Common myeloid progenitor, CD34-positive (primary cell): ENCODE measurements around the gene IRGM.
"Not testable (repeated sequence)": the region's sequence is repeated elsewhere in the genome, so short reads cannot be mapped to it uniquely, and the experiment has no call there.

Experiments
- CTCF ChIA-PET: fragments of 350-600 bp; sonication (Branson Sonifier 250); formaldehyde crosslinking; loops from one replicate; lab custom pipeline; 2021; ENCODE audit warnings: antibody characterized with exemption; lab: Charles Lee
- POLR2A ChIA-PET: fragments of 350-600 bp; sonication (Branson Sonifier 250); formaldehyde crosslinking; loops from one replicate; lab custom pipeline; 2021; ENCODE audit warnings: antibody characterized with exemption; lab: Charles Lee
- DNase-seq, 3 donors: peaks; one replicate each; pipeline versions ENCODE4 v3.0.0 to v3.0.0-alpha.2; 2013
- H3K27ac ChIP-seq, 2 experiments: 1 replicate in 1 of 2; 2 replicates in 1 of 2; pipeline ENCODE4 v1.7.0; 2013; ENCODE audit warnings: inconsistent platforms in 2 of 2, low read length in 2 of 2, mild to moderate bottlenecking in 2 of 2, low read depth in 1 of 2, moderate library complexity in 1 of 2; ENCODE audit not compliant: severe bottlenecking in 2 of 2, insufficient read depth in 1 of 2, poor library complexity in 1 of 2
- H3K27me3 ChIP-seq, 5 experiments: replicated peaks in 2 of 5; 1 replicate in 3 of 5; 2 replicates in 2 of 5; pipeline versions ENCODE4 v1.6.1 to v1.7.0; 2013; ENCODE audit warnings: low read length in 4 of 5, mild to moderate bottlenecking in 2 of 5, moderate library complexity in 2 of 5, inconsistent platforms in 1 of 5; ENCODE audit not compliant: insufficient read depth in 5 of 5, control insufficient read depth in 4 of 5
- H3K36me3 ChIP-seq, 4 experiments: 1 replicate in 2 of 4; 2 replicates in 2 of 4; pipeline versions ENCODE4 v1.6.1 to v1.7.0; 2013; ENCODE audit warnings: low read length in 3 of 4, control low read depth in 1 of 4, mild to moderate bottlenecking in 1 of 4; ENCODE audit not compliant: control insufficient read depth in 4 of 4, insufficient read depth in 4 of 4
- H3K4me1 ChIP-seq, 4 experiments: 1 replicate in 3 of 4; 2 replicates in 1 of 4; pipeline versions ENCODE4 v1.6.1 to v1.7.1; 2013; ENCODE audit warnings: low read length in 3 of 4, mild to moderate bottlenecking in 3 of 4, control low read depth in 1 of 4, inconsistent platforms in 1 of 4, moderate library complexity in 1 of 4; ENCODE audit not compliant: control insufficient read depth in 4 of 4, insufficient read depth in 4 of 4; ENCODE audit errors: control extremely low read depth in 1 of 4
- H3K4me3 ChIP-seq, 7 experiments: 1 replicate in 4 of 7; 2 replicates in 3 of 7; pipeline versions ENCODE4 v1.5.1 to v1.7.0; 2013; ENCODE audit warnings: mild to moderate bottlenecking in 7 of 7, low read length in 6 of 7, moderate library complexity in 6 of 7, inconsistent platforms in 2 of 7, low read depth in 2 of 7, control low read depth in 1 of 7; ENCODE audit not compliant: insufficient read depth in 4 of 7, control insufficient read depth in 1 of 7; ENCODE audit errors: extremely low read depth in 1 of 7
- H3K9me3 ChIP-seq, 5 experiments: 1 replicate in 4 of 5; 2 replicates in 1 of 5; pipeline versions ENCODE4 v1.6.1 to v1.7.1; 2013; ENCODE audit warnings: low read length in 4 of 5, mild to moderate bottlenecking in 2 of 5, inconsistent platforms in 1 of 5, low read depth in 1 of 5, moderate library complexity in 1 of 5; ENCODE audit not compliant: control insufficient read depth in 4 of 5, insufficient read depth in 2 of 5; ENCODE audit errors: control extremely low read depth in 1 of 5
- WGBS: methylation state at CpG from one replicate; pipeline ENCODE4 v1.1.5; 2013; ENCODE audit not compliant: insufficient coverage; 5-methylcytosine and 5-hydroxymethylcytosine counted together

Gene IRGM

GRCh38 chr5:150816946-150817345, 29.4 kb upstream of the IRGM start:
- 100% methylated on average over 2 of the region's 2 CpGs for WGBS
- Histone ChIP-seq H3K4me3 (no peak overlapping the region), H3K4me1 (no peaks in the 10 kb centered on the region), H3K27me3 (no peaks in the 10 kb centered on the region), H3K36me3 (no peaks in the 10 kb centered on the region), H3K27ac (no peak overlapping the region), H3K9me3 (peaks cover 0 to 18% (median 6%) of the 10 kb centered on the region in 5 experiments)
- no peak for DNase-seq
- POLR2A ChIA-PET: no interaction called here
- CTCF ChIA-PET: interaction anchor here (1.9 kb wide), 1 partner anchor 29 kb away, joined by 7 read pairs; the partner anchor contains the start of gene IRGM

- ChIA-PET CTCF (no interaction called here), POLR2A (no interaction called here)
- H3K36me3 ChIP-seq: no peaks in the 10 kb centered on the region
- H3K4me3 ChIP-seq: no peak overlapping the region
- WGBS: no CpG with 5 or more reads among the region's 5 CpGs
- no peaks in the 10 kb centered on the region for H3K4me1 ChIP-seq
- H3K9me3 ChIP-seq: peaks cover 2 to 19% (median 3%) of the 10 kb centered on the region in 5 experiments
- H3K27me3 ChIP-seq: no peaks in the 10 kb centered on the region
- DNase-seq: no peak
- H3K27ac ChIP-seq: no peak overlapping the region
These were observed 16.6 kb upstream of the IRGM start for GRCh38 chr5:150829744-150830143.

GRCh38 chr5:150831821-150832220, 14.5 kb upstream of the IRGM start:
- POLR2A ChIA-PET, H3K4me1 ChIP-seq, H3K4me3 ChIP-seq, H3K27ac ChIP-seq, DNase-seq, H3K27me3 ChIP-seq, H3K36me3 ChIP-seq, CTCF ChIA-PET: not testable (repeated sequence)
- WGBS: no CpG with 5 or more reads among the region's 3 CpGs
- H3K9me3 ChIP-seq: peaks cover 2 to 21% (median 3%) of the 10 kb centered on the region in 5 experiments

GRCh38 chr5:150836064-150836463, 10.3 kb upstream of the IRGM start:
- CTCF ChIA-PET: interaction anchor here (1.1 kb wide), 1 partner anchor 10 kb away, joined by 4 read pairs; the partner anchor contains the start of gene IRGM
- Histone ChIP-seq H3K27ac (no peak overlapping the region), H3K36me3 (no peaks in the 10 kb centered on the region), H3K4me1 (no peaks in the 10 kb centered on the region), H3K27me3 (no peaks in the 10 kb centered on the region), H3K9me3 (peaks cover 2 to 18% (median 6%) of the 10 kb centered on the region in 5 experiments), H3K4me3 (no peak overlapping the region)
- no peak for DNase-seq
- POLR2A ChIA-PET: no interaction called here
- WGBS: 100% methylated on average over 1 of the region's 5 CpGs

- Histone ChIP-seq H3K9me3 (peaks cover 0 to 13% (median 4%) of the 10 kb centered on the region in 5 experiments), H3K4me1 (no peaks in the 10 kb centered on the region), H3K27me3 (no peaks in the 10 kb centered on the region), H3K36me3 (no peaks in the 10 kb centered on the region), H3K27ac (no peak overlapping the region), H3K4me3 (no peak overlapping the region)
- CTCF ChIA-PET: interaction anchor here (1.1 kb wide), 1 partner anchor 10 kb away, joined by 4 read pairs; the partner anchor contains the start of gene IRGM
- DNase-seq: no peak
- WGBS: no CpG with 5 or more reads among the region's 3 CpGs
- POLR2A ChIA-PET: no interaction called here
These were observed 9.6 kb upstream of the IRGM start for GRCh38 chr5:150836703-150837102.

- not testable (repeated sequence) for H3K27me3 ChIP-seq, H3K4me3 ChIP-seq, DNase-seq, H3K9me3 ChIP-seq, H3K27ac ChIP-seq, H3K36me3 ChIP-seq
- POLR2A ChIA-PET: interaction anchor here (1.7 kb wide), 1 partner anchor 66 kb away, joined by 3 read pairs; no protein-coding TSS in a partner anchor
- CTCF ChIA-PET: interaction anchor here (1.1 to 5.8 kb wide), 12 partner anchors 25 to 285 kb away, joined by 3 to 72 read pairs (median 12); partner anchors contain the start of gene SMIM3
- WGBS: 87% methylated on average over 21 of the region's 32 CpGs
- H3K4me1 ChIP-seq: peaks cover 0 to 13% (median 9%) of the 10 kb centered on the region in 4 experiments
These were observed 999 bp upstream of the IRGM start for GRCh38 chr5:150845185-150845859.
